Measurements from ENCODE around the gene RAP1A. TPM values are rescaled to one million over a fixed set of nuclear protein-coding genes. Genes with fewer than 3 reads are reported as not detected.
"Not testable (repeated sequence)": the region's sequence is repeated elsewhere in the genome, so short reads cannot be mapped to it uniquely, and the experiment has no call there.

Gene RAP1A
- total RNA-seq, 4 donors from 2014 or later, result 49.4 to 72.1 (median 57.9) TPM

- TF ChIP-seq POLR2A (IDR thresholded peaks at IDR 0.05) (no peak), CTCF (IDR thresholded peaks at IDR 0.05 in 4 of 5, conservative IDR thresholded peaks at IDR 0.05 in 1 of 5) (no peak)
- no peaks in the 10 kb centered on the region for H3K27me3 ChIP-seq
- DNase-seq, result no peak
- peaks cover 0 to 6% of the 10 kb centered on the region in 2 donors for H3K4me1 ChIP-seq
- H3K9me3 ChIP-seq, result no peaks in the 10 kb centered on the region
- H3K27ac ChIP-seq, result no peak overlapping the region
- ATAC-seq, result no peak
- H3K4me3 ChIP-seq, result no peak overlapping the region
- H3K36me3 ChIP-seq, result no peaks in the 10 kb centered on the region
- in situ Hi-C loops (cut with MboI; ENCODE audit: low sequenced_read_pairs in 4 of 4) (no loop called here), intact Hi-C loops (cut with DNase I; ENCODE audit: low total_unique reads) (no loop called here)
Measured at GRCh38 chr1:111603979-111604378, 15.6 kb upstream of the RAP1A start.

- in situ Hi-C loops (cut with MboI; ENCODE audit: low sequenced_read_pairs in 4 of 4) (no loop called here), intact Hi-C loops (cut with DNase I; ENCODE audit: low total_unique reads) (no loop called here)
- TF ChIP-seq CTCF (IDR thresholded peaks at IDR 0.05 in 4 of 5, conservative IDR thresholded peaks at IDR 0.05 in 1 of 5) (no peak), POLR2A (IDR thresholded peaks at IDR 0.05) (no peak)
- Histone ChIP-seq H3K9me3 (no peaks in the 10 kb centered on the region), H3K27me3 (no peaks in the 10 kb centered on the region), H3K4me3 (no peak overlapping the region), H3K4me1 (peaks cover 0 to 6% of the 10 kb centered on the region in 2 donors), H3K36me3 (no peaks in the 10 kb centered on the region), H3K27ac (no peak overlapping the region)
- no peak for ATAC-seq
- DNase-seq, result no peak
Measured at GRCh38 chr1:111604931-111605330, 14.7 kb upstream of the RAP1A start.

GRCh38 chr1:111605576-111605975 lies 14.0 kb upstream of the RAP1A start:
- in situ Hi-C loops (cut with MboI; ENCODE audit: low sequenced_read_pairs in 4 of 4) (no loop called here), intact Hi-C loops (cut with DNase I; ENCODE audit: low total_unique reads) (no loop called here)
- Histone ChIP-seq H3K9me3 (no peaks in the 10 kb centered on the region), H3K27me3 (no peaks in the 10 kb centered on the region), H3K36me3 (no peaks in the 10 kb centered on the region), H3K27ac (no peak overlapping the region), H3K4me1 (peaks cover 0 to 6% of the 10 kb centered on the region in 2 donors), H3K4me3 (no peak overlapping the region)
- DNase-seq (peak; percentile 52 to 63), ATAC-seq (peak; percentile 72 to 84)
- TF ChIP-seq POLR2A (IDR thresholded peaks at IDR 0.05), result no peak

- H3K27me3 ChIP-seq; H3K36me3 ChIP-seq; H3K9me3 ChIP-seq; H3K27ac ChIP-seq; in situ Hi-C loops (cut with MboI; ENCODE audit: low sequenced_read_pairs in 4 of 4); intact Hi-C loops (cut with DNase I; ENCODE audit: low total_unique reads); H3K4me3 ChIP-seq; DNase-seq; H3K4me1 ChIP-seq: not testable (repeated sequence)
- peak; percentile 61 for ATAC-seq
Measured at GRCh38 chr1:111606457-111607215, 13.0 kb upstream of the RAP1A start.

GRCh38 chr1:111608528-111608927 lies 11.1 kb upstream of the RAP1A start:
- H3K36me3 ChIP-seq; H3K9me3 ChIP-seq; H3K4me3 ChIP-seq; in situ Hi-C loops (cut with MboI; ENCODE audit: low sequenced_read_pairs in 4 of 4); DNase-seq; H3K27ac ChIP-seq; H3K4me1 ChIP-seq; intact Hi-C loops (cut with DNase I; ENCODE audit: low total_unique reads); ATAC-seq; H3K27me3 ChIP-seq: not testable (repeated sequence)

GRCh38 chr1:111611986-111612385 lies 7.6 kb upstream of the RAP1A start:
- in situ Hi-C loops (cut with MboI; ENCODE audit: low sequenced_read_pairs in 4 of 4), result no loop called here
- no peak overlapping the region for H3K27ac ChIP-seq
- TF ChIP-seq POLR2A (IDR thresholded peaks at IDR 0.05), result no peak
- TF ChIP-seq CTCF (IDR thresholded peaks at IDR 0.05 in 4 of 5, conservative IDR thresholded peaks at IDR 0.05 in 1 of 5), result no peak
- intact Hi-C loops (cut with DNase I; ENCODE audit: low total_unique reads), result no loop called here
- no peaks in the 10 kb centered on the region for H3K36me3 ChIP-seq
- no peaks in the 10 kb centered on the region for H3K27me3 ChIP-seq
- H3K4me1 ChIP-seq, result no peaks in the 10 kb centered on the region
- H3K4me3 ChIP-seq, result no peak overlapping the region
- no peaks in the 10 kb centered on the region for H3K9me3 ChIP-seq
- DNase-seq (no peak), ATAC-seq (no peak)

Measured in gastrocnemius medialis (tissue), 4 donors.